ENCODE measurements around the gene EPHA6. TPM values are rescaled to one million over a fixed set of nuclear protein-coding genes. Genes with fewer than 3 reads are reported as not detected.
A peak's percentile ranks its signal among the peaks of the same experiment; 100 is the strongest.
"Not testable (repeated sequence)": the region's sequence is repeated elsewhere in the genome, so short reads cannot be mapped to it uniquely, and the experiment has no call there.

Gene EPHA6
- polyA plus RNA-seq, 6 donors from 2014 or later, result not detected

DNA sequence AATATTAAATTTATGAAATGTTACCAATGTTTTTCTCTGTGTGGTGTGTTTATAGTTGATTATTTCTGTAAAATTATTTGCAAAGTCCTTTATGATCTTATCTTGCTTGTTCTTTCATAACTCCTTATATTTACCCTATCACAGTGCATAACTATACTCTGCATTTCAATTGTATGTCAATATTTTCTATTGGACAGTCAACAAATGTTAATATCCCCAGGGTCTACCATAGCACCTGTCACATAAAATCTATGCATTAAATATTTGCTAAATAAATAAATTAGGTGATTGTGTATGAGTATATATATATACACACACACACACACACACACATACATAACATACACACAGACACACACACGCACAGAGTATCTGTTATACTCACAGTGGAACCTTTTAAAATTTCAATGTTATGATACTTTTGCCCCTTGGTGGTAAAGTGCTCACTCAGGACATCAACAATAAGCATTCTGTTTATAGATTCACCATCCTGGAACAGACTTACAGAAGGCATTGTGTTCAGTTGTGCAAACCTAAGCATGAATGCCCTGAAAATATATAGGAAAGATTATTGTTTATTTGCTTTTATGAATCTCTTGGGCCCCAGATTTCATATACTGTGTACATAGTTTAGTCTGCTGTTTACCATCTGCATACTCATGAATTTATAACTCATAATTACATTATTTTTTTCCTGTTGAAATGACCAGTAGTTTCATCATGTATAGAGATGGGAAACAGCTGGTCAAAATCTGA is 443.7 kb downstream of the EPHA6 start:
- DNase-seq (no peak), ATAC-seq (ENCODE audit: low read depth in 2 of 2) (no peak)
- peaks cover 0 to 4% (median 0%) of the 10 kb centered on the region in 7 donors for H3K9me3 Mint-ChIP-seq
- H3K4me3 Mint-ChIP-seq, result no peak overlapping the region
- H3K36me3 Mint-ChIP-seq, result no peaks in the 10 kb centered on the region
- no peak overlapping the region for H3K27ac Mint-ChIP-seq
- H3K4me1 Mint-ChIP-seq, result no peaks in the 10 kb centered on the region
- H3K27me3 Mint-ChIP-seq, result no peaks in the 10 kb centered on the region

GRCh38 chr3:97259263-97259662 is 444.9 kb downstream of the EPHA6 start:
- ATAC-seq (ENCODE audit: low read depth in 2 of 2), result no peak
- H3K27ac Mint-ChIP-seq, result no peak overlapping the region
- peak overlapping the region in 1 of 8 donors; percentile 20 for H3K4me3 Mint-ChIP-seq
- peaks cover 0 to 3% of the 10 kb centered on the region in 2 donors for H3K36me3 Mint-ChIP-seq
- peaks cover 0 to 5% (median 3%) of the 10 kb centered on the region in 7 donors for H3K9me3 Mint-ChIP-seq
- DNase-seq, result no peak
- H3K27me3 Mint-ChIP-seq, result no peaks in the 10 kb centered on the region
- H3K4me1 Mint-ChIP-seq, result no peaks in the 10 kb centered on the region

DNA sequence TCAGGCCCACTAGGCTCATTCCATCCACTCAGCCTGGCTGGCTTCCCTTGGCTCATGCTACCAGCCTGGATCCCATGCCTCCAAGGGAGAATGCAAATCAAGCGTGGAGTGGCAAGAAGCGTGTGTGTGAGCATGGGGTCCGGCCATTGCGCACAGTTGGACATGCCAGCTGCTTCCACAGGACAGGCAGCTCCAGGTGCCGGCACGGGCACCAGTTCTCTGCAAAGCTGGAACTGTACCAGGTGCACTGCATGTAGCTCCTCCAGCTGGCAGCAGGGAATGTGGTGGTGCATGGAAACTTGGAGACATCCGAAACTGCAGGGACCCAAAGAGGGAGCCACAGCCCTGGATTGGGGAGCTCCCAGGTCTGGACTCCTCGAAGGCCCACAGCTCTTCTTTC is 449.8 kb downstream of the EPHA6 start:
- H3K27me3 Mint-ChIP-seq, result no peaks in the 10 kb centered on the region
- no peaks in the 10 kb centered on the region for H3K4me1 Mint-ChIP-seq
- H3K27ac Mint-ChIP-seq, result no peak overlapping the region
- no peak for ATAC-seq (ENCODE audit: low read depth in 2 of 2)
- no peak overlapping the region for H3K4me3 Mint-ChIP-seq
- DNase-seq, result no peak
- H3K9me3 Mint-ChIP-seq, result peaks cover 0 to 6% (median 4%) of the 10 kb centered on the region in 7 donors
- H3K36me3 Mint-ChIP-seq, result peaks cover 0 to 3% of the 10 kb centered on the region in 2 donors

DNA sequence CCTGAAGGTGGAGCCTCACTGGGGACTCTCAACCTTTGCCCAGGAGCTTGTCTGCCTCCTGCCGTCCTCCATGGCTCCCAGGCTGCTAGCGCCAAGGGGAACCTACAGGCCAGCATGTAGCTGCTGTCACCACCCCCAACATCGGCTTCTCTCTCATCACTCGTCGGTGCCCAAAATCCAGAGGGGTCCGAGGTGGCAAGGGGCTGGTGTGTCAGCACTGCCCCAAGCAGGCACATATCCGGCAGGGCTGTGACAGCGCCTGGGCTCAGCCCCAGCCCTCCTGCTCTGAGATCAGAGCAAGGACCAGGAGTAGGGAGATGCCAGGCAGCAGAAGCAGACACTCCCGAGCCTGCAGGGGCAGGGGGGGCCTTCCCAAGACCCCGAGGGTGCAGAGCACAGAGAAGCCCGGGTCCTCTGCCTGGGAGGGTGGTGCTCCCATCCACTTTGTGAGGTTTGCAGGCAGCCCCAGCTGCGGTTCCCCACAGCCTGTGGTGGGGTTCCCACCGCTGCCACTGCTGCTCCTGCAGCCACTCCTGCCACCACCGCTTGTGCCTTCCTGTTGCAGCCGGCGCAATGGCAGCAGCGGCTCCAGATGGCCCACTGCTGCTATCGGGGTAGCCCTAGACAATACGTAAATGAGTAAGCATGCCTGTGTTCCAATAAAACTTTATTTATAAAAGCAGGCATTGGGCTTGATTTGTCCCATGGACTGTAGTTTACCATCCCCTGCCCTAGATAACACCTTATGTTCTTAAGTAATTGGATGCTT is 451.0 kb downstream of the EPHA6 start:
- no peak for ATAC-seq (ENCODE audit: low read depth in 2 of 2)
- no peaks in the 10 kb centered on the region for H3K4me1 Mint-ChIP-seq

DNA sequence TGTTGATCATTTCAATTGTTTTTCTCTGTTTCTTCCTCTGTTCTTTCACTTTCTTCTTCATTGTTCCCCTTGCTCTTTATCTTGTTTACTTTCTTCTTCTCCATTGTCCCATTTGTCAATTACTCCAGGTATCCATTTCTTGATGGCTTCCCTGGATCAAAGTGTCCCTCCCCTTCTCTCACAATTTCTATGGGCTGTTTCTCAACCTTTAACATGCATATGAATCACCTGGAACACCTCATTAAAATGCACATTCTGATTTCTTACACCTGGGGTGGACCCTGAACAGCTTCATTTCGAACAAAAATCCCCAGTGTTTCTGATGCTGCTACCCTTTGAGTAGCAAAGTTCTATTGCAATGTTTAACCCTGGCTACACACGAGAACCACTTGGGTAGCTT is 454.8 kb downstream of the EPHA6 start:
- H3K4me1 Mint-ChIP-seq, result no peaks in the 10 kb centered on the region
- ATAC-seq (ENCODE audit: low read depth in 2 of 2) (no peak), DNase-seq (no peak)
- H3K27ac Mint-ChIP-seq, result no peak overlapping the region
- no peaks in the 10 kb centered on the region for H3K36me3 Mint-ChIP-seq
- H3K4me3 Mint-ChIP-seq, result no peak overlapping the region
- H3K27me3 Mint-ChIP-seq, result no peaks in the 10 kb centered on the region
- H3K9me3 Mint-ChIP-seq, result peaks cover 0 to 17% (median 3%) of the 10 kb centered on the region in 7 donors

More for the DNA sequence above, 451.0 kb downstream of the EPHA6 start:
- Mint-ChIP-seq H3K36me3 (peaks cover 0 to 3% of the 10 kb centered on the region in 2 donors), H3K27ac (no peak overlapping the region), H3K4me3 (no peak overlapping the region), H3K9me3 (peaks cover 0 to 7% (median 4%) of the 10 kb centered on the region in 7 donors), H3K27me3 (no peaks in the 10 kb centered on the region)
- DNase-seq, result no peak

DNA sequence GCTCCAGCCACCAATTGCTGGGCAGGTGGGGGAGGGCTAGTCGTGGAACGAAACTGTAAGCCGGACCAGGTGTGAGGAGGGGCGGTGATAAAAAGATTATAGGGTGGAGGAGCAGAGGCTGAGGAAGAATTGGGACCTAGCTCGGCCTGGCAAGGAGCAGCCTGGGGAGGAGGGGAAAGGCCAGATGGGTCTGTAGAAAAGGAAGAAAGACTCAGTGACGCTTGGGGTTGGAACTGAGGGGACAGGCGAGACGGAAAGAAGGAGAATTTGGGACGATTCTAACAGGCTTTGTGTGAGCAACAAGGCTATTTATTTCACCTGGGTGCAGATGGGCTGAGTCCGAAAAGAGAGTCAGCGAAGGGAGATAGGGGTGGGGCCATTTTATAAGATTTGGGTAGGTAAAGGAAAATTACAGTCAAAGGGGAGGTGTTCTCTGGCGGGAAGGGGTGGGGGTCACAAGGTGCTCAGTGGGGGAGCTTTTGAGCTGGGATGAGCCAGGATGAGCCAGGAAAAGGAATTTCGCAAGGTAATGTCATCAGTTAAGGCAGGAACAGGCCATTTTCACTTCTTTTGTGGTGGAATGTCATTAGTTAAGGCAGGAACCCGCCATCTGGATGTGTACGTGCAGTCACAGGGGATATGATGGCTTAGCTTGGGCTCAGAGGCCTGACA is 462.6 kb downstream of the EPHA6 start:
- not testable (repeated sequence) for H3K27me3 Mint-ChIP-seq; H3K4me3 Mint-ChIP-seq; H3K36me3 Mint-ChIP-seq; H3K4me1 Mint-ChIP-seq; DNase-seq; ATAC-seq (ENCODE audit: low read depth in 2 of 2)
- H3K9me3 Mint-ChIP-seq, result peaks cover 0 to 38% (median 8%) of the 10 kb centered on the region in 7 donors
- H3K27ac Mint-ChIP-seq, result peak overlapping the region in 1 of 6 donors; percentile 20

DNA sequence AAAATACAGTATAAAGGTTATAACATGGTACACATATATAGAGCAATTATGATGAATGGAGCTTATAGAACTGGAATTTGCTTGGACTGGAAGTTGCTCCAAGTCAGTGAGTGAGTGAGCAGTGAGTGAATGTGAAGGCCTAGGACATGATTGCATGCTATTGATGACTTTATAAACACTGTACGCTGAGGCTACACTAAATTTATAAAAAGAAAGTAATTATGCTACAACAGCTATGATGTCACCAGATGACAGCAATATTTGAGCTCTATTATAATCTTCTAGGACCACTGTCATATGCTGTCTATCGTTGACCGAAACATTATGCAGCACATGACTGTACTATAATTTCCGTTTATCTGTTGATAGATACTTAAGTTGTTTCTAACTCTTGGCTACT is 463.3 kb downstream of the EPHA6 start:
- Mint-ChIP-seq H3K9me3 (peaks cover 0 to 34% (median 7%) of the 10 kb centered on the region in 7 donors), H3K27me3 (no peaks in the 10 kb centered on the region), H3K4me1 (no peaks in the 10 kb centered on the region), H3K27ac (no peak overlapping the region), H3K36me3 (no peaks in the 10 kb centered on the region), H3K4me3 (no peak overlapping the region)
- ATAC-seq (ENCODE audit: low read depth in 2 of 2) (no peak), DNase-seq (no peak)

DNA sequence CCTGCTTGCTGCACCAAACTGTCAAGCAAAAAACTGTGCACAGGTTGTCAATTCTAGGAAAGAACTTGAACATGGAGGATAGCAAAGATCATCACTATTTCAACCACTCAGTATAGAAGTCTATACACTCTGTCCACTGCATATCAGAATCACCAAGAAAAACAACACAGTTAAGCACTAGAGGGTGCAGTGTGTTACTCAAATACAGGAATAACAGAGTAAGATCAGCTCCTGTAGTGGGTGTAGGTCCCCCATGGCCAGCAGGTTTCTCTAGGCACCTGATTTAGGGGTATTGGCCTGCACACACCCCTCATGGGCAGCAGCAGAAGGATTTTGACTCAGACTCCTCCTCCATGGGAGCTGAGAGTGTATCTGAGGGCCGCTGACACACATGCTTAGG is 464.1 kb downstream of the EPHA6 start:
- H3K9me3 Mint-ChIP-seq, result peaks cover 0 to 29% (median 7%) of the 10 kb centered on the region in 7 donors
- ATAC-seq (ENCODE audit: low read depth in 2 of 2) (no peak), DNase-seq (no peak)
- no peaks in the 10 kb centered on the region for H3K36me3 Mint-ChIP-seq
- no peaks in the 10 kb centered on the region for H3K27me3 Mint-ChIP-seq
- no peak overlapping the region for H3K4me3 Mint-ChIP-seq
- no peaks in the 10 kb centered on the region for H3K4me1 Mint-ChIP-seq
- H3K27ac Mint-ChIP-seq, result no peak overlapping the region

DNA sequence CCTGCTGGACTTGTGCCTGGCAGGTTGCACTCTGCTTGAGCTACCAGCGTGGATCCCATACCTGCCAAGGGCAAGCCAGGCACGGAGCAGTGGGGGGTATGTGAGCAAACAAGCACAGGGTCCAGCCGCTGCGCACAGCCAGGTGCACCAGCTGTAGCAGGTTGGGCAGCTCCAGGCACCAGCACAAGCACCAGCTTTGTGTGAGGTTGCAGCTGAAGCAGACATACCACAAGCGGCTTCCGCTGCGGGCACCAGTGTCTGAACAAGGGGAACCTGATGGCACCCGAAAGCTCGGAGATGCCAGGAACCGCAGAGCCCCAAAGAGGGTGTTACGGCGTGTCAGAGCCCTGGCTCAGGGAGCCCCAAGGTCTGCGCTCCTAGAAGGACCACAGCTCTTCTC is 477.5 kb downstream of the EPHA6 start:
- no peaks in the 10 kb centered on the region for H3K36me3 Mint-ChIP-seq
- H3K9me3 Mint-ChIP-seq, result peaks cover 0 to 34% (median 10%) of the 10 kb centered on the region in 7 donors
- DNase-seq, result no peak
- H3K4me1 Mint-ChIP-seq, result no peaks in the 10 kb centered on the region
- no peak overlapping the region for H3K27ac Mint-ChIP-seq
- H3K27me3 Mint-ChIP-seq, result no peaks in the 10 kb centered on the region
- no peak for ATAC-seq (ENCODE audit: low read depth in 2 of 2)
- H3K4me3 Mint-ChIP-seq, result no peak overlapping the region

- peaks cover 0 to 23% (median 10%) of the 10 kb centered on the region in 7 donors for H3K9me3 Mint-ChIP-seq
- DNase-seq (no peak), ATAC-seq (ENCODE audit: low read depth in 2 of 2) (no peak)
- no peaks in the 10 kb centered on the region for H3K36me3 Mint-ChIP-seq
- H3K4me1 Mint-ChIP-seq, result no peaks in the 10 kb centered on the region
- H3K27me3 Mint-ChIP-seq, result no peaks in the 10 kb centered on the region
- no peak overlapping the region for H3K4me3 Mint-ChIP-seq
- no peak overlapping the region for H3K27ac Mint-ChIP-seq
These were observed 479.3 kb downstream of the EPHA6 start for GRCh38 chr3:97293596-97294131.

- DNase-seq (no peak), ATAC-seq (ENCODE audit: low read depth in 2 of 2) (no peak)
- no peaks in the 10 kb centered on the region for H3K27me3 Mint-ChIP-seq
- H3K4me1 Mint-ChIP-seq, result no peaks in the 10 kb centered on the region
- H3K36me3 Mint-ChIP-seq, result no peaks in the 10 kb centered on the region
- H3K27ac Mint-ChIP-seq, result no peak overlapping the region
- peaks cover 0 to 14% (median 7%) of the 10 kb centered on the region in 7 donors for H3K9me3 Mint-ChIP-seq
- no peak overlapping the region for H3K4me3 Mint-ChIP-seq
These were observed 482.6 kb downstream of the EPHA6 start for GRCh38 chr3:97297032-97297431.

DNA sequence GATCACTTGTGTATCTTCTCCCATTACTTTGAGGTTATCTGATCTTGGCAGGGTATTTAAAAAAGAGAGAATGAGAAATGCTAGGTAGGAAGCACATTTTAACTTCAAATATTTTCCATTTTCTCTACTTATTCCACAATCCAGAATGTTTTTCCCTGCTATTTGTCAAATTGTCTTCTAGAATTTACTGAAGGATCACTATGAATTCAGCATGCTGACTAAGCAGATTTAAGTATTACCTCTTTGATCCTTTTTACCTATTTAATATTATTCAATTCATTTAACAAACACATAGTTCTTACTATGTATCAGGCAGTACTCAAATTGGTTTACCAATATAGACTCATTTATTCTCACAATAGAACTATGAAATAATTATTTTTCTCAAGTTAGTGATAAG is 486.7 kb downstream of the EPHA6 start:
- Mint-ChIP-seq H3K27ac (peak overlapping the region in 1 of 6 donors; percentile 46), H3K36me3 (no peaks in the 10 kb centered on the region), H3K4me1 (no peaks in the 10 kb centered on the region), H3K4me3 (no peak overlapping the region), H3K9me3 (peaks cover 1 to 12% (median 4%) of the 10 kb centered on the region in 7 donors), H3K27me3 (no peaks in the 10 kb centered on the region)
- no peak for DNase-seq
- ATAC-seq (ENCODE audit: low read depth in 2 of 2), result no peak

- no peak for DNase-seq
- H3K9me3 Mint-ChIP-seq, result peaks cover 0 to 13% (median 4%) of the 10 kb centered on the region in 7 donors
- no peaks in the 10 kb centered on the region for H3K36me3 Mint-ChIP-seq
- no peaks in the 10 kb centered on the region for H3K4me1 Mint-ChIP-seq
- H3K27ac Mint-ChIP-seq, result no peak overlapping the region
- ATAC-seq (ENCODE audit: low read depth in 2 of 2), result no peak
- no peak overlapping the region for H3K4me3 Mint-ChIP-seq
- H3K27me3 Mint-ChIP-seq, result no peaks in the 10 kb centered on the region
These were observed 491.8 kb downstream of the EPHA6 start for GRCh38 chr3:97306226-97306625.
